VCaP (cell line): ENCODE measurements around the gene MMEL1.
A peak's percentile ranks its signal among the peaks of the same experiment; 100 is the strongest.

Experiments used
- H3K27ac ChIP-seq: fragments of 450-650 bp; 2 replicates; pipeline ENCODE4 v1.5.1; 2017
- TF ChIP-seq, protein P1 (sequence below): fragments of 450-650 bp; conservative IDR thresholded peaks from 2 replicates; pipeline ENCODE4 v1.5.1; 2017; ENCODE audit warnings: mild to moderate bottlenecking, moderate library complexity

MMEL1 gene

GRCh38 chr1:2561898-2562895 lies 70.6 kb downstream of the MMEL1 start:
- TF ChIP-seq, protein P1, sequence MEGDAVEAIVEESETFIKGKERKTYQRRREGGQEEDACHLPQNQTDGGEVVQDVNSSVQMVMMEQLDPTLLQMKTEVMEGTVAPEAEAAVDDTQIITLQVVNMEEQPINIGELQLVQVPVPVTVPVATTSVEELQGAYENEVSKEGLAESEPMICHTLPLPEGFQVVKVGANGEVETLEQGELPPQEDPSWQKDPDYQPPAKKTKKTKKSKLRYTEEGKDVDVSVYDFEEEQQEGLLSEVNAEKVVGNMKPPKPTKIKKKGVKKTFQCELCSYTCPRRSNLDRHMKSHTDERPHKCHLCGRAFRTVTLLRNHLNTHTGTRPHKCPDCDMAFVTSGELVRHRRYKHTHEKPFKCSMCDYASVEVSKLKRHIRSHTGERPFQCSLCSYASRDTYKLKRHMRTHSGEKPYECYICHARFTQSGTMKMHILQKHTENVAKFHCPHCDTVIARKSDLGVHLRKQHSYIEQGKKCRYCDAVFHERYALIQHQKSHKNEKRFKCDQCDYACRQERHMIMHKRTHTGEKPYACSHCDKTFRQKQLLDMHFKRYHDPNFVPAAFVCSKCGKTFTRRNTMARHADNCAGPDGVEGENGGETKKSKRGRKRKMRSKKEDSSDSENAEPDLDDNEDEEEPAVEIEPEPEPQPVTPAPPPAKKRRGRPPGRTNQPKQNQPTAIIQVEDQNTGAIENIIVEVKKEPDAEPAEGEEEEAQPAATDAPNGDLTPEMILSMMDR: peak; percentile 58
- no peak overlapping the region for H3K27ac ChIP-seq

- H3K27ac ChIP-seq: no peak overlapping the region
- TF ChIP-seq, protein P1: no peak
Measured at GRCh38 chr1:2561446-2561845, 71.4 kb downstream of the MMEL1 start.

- TF ChIP-seq, protein P1: no peak
- no peak overlapping the region for H3K27ac ChIP-seq
Measured at GRCh38 chr1:2560299-2561073, 72.3 kb downstream of the MMEL1 start.

DNA sequence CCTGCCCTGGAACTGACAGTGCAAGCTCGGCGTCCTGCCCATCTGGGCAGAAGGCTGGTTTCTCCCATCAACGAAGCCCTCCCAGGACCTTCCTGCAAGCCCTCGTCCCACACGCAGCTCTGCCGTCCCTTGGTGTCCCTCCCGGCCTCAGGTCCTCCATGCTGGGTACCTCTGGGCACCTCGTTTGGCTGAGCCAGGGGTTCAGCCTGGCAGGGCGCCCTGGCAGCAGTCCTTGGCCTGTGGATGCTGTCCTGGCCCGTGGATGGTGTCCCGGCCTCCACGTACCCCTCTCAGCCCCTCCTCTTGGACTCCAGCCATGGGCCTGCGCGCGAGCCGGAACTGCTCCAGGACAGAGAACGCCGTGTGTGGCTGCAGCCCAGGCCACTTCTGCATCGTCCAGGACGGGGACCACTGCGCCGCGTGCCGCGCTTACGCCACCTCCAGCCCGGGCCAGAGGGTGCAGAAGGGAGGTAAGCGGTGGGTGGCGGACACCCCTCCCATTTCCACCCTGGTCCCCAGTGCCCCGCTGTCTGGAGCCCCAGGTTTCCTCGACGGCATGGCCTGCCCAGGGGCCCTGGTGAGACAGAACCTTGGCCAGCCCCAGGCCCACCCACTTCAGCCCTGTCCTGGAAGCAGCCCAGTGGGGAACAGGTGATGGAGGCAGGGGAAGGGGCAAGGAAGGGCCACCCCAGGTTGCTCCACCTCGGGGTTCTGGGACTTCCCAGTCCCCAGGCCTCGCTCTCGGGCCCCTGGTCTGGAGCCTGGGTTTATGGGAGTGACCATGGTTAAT lies 73.1 kb downstream of the MMEL1 start:
- TF ChIP-seq, protein P1: no peak
- no peak overlapping the region for H3K27ac ChIP-seq

- TF ChIP-seq, protein P1: no peak
- no peak overlapping the region for H3K27ac ChIP-seq
Measured at GRCh38 chr1:2558861-2559260, 74.0 kb downstream of the MMEL1 start.

DNA sequence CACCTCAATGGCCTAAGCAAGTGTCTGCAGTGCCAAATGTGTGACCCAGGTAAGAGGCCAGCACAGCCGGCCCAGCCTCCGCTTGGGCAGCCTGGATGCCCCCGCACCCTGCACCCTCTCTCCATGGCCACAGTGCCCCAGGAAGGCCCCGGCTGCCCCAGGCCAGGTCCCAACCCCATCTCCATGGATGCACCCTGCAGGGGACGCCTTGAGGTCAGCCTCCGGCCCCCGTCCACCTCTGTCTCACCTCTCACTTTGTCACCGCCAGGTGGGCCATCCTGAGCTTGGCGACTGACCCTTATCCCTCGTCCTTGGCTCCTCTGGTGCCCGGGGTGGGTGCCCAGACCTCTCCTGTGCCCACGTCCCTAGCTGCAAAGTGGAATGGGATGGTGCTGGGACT lies 74.4 kb downstream of the MMEL1 start:
- TF ChIP-seq, protein P1: no peak
- H3K27ac ChIP-seq: no peak overlapping the region
